Measurements from ENCODE around the gene BYSL. TPM values are rescaled to one million over a fixed set of nuclear protein-coding genes. Genes with fewer than 3 reads are reported as not detected.

Gene BYSL
- total and polyA plus RNA-seq, 12 donors: 5.1 to 42.9 (median 16.3) TPM

- Histone ChIP-seq H3K27me3 (no peaks in the 10 kb centered on the region), H3K36me3 (replicated peaks in 1 of 2) (peaks cover 0 to 90% of the 10 kb centered on the region in 2 donors), H3K9me3 (replicated peaks in 1 of 3) (no peaks in the 10 kb centered on the region), H3K4me3 (no peak overlapping the region), H3K27ac (no peak overlapping the region), H3K4me1 (replicated peaks in 1 of 2) (peaks cover 6 to 18% of the 10 kb centered on the region in 2 donors)
- WGBS, 4 donors: 85 to 91% (median 87%) methylated on average over 11 to 15 of the region's 15 CpGs
- DNase-seq: no peak
- TF ChIP-seq POLR2A (IDR thresholded peaks at IDR 0.05): no peak
- no peak for TF ChIP-seq CTCF (IDR thresholded peaks at IDR 0.05)
- intact Hi-C loops (cut with DNase I): loop anchor here (5.0 to 10.0 kb wide), 3 partner anchors 88 to 148 kb away; partner anchors contain the start of genes PRICKLE4 (in 2 of the 2) and TOMM6 (in 2 of the 2)
Measured at GRCh38 chr6:41932378-41932777, 11.1 kb downstream of the BYSL start.

- peak overlapping the region in 2 of 5 donors; percentile 16 to 85 for H3K27ac ChIP-seq
- no peaks in the 10 kb centered on the region for H3K27me3 ChIP-seq
- H3K36me3 ChIP-seq (replicated peaks in 1 of 2): peaks cover 0 to 70% of the 10 kb centered on the region in 2 donors
- H3K9me3 ChIP-seq (replicated peaks in 1 of 3): no peaks in the 10 kb centered on the region
- DNase-seq: no peak
- 58 to 74% (median 69%) methylated on average over 7 of the region's 7 CpGs for WGBS, 4 donors
- peaks cover 21 to 40% of the 10 kb centered on the region in 2 donors for H3K4me1 ChIP-seq (replicated peaks in 1 of 2)
- no peak for TF ChIP-seq POLR2A (IDR thresholded peaks at IDR 0.05)
- intact Hi-C loops (cut with DNase I): loop anchor here (5.0 to 10.0 kb wide), 3 partner anchors 90 to 150 kb away; partner anchors contain the start of genes PRICKLE4 (in 2 of the 2) and TOMM6 (in 2 of the 2)
- no peak overlapping the region for H3K4me3 ChIP-seq
Measured at GRCh38 chr6:41934278-41935192, 13.2 kb downstream of the BYSL start.

GRCh38 chr6:41935193-41935574, 13.9 kb downstream of the BYSL start:
- H3K36me3 ChIP-seq (replicated peaks in 1 of 2): peaks cover 0 to 63% of the 10 kb centered on the region in 2 donors
- WGBS, 4 donors: 35 to 70% (median 50%) methylated on average over 1 of the region's 1 CpG
- TF ChIP-seq POLR2A (IDR thresholded peaks at IDR 0.05) (no peak), CTCF (IDR thresholded peaks at IDR 0.05) (no peak)
- H3K27ac ChIP-seq: peak overlapping the region in 2 of 5 donors; percentile 16 to 85
- intact Hi-C loops (cut with DNase I): loop anchor here (5.0 to 10.0 kb wide), 3 partner anchors 90 to 150 kb away; partner anchors contain the start of genes PRICKLE4 (in 2 of the 2) and TOMM6 (in 2 of the 2)
- no peak for DNase-seq
- peaks cover 28 to 46% of the 10 kb centered on the region in 2 donors for H3K4me1 ChIP-seq (replicated peaks in 1 of 2)
- H3K27me3 ChIP-seq: no peaks in the 10 kb centered on the region
- H3K4me3 ChIP-seq: no peak overlapping the region
- no peaks in the 10 kb centered on the region for H3K9me3 ChIP-seq (replicated peaks in 1 of 3)

GRCh38 chr6:41935685-41936072, 14.4 kb downstream of the BYSL start:
- Histone ChIP-seq H3K27ac (peak overlapping the region; percentile 32 to 97 (median 56)), H3K36me3 (replicated peaks in 1 of 2) (peaks cover 0 to 58% of the 10 kb centered on the region in 2 donors)
- TF ChIP-seq CTCF (IDR thresholded peaks at IDR 0.05) (no peak), POLR2A (IDR thresholded peaks at IDR 0.05) (no peak)

More at GRCh38 chr6:41935685-41936072, 14.4 kb downstream of the BYSL start:
- Histone ChIP-seq H3K27me3 (no peaks in the 10 kb centered on the region), H3K4me3 (no peak overlapping the region), H3K4me1 (replicated peaks in 1 of 2) (peaks cover 28 to 51% of the 10 kb centered on the region in 2 donors), H3K9me3 (replicated peaks in 1 of 3) (no peaks in the 10 kb centered on the region)
- intact Hi-C loops (cut with DNase I): loop anchor here (5.0 to 10.0 kb wide), 3 partner anchors 91 to 151 kb away; partner anchors contain the start of genes PRICKLE4 (in 2 of the 2) and TOMM6 (in 2 of the 2)
- WGBS, 4 donors: 50 to 71% (median 65%) methylated on average over 1 to 8 of the region's 8 CpGs
- peak in 2 of 7 donors; percentile 18 to 35 for DNase-seq

Measured in adrenal gland (tissue), 12 donors.